ENCODE results near the gene MFSD1. TPM values are rescaled to one million over a fixed set of nuclear protein-coding genes. Genes with fewer than 3 reads are reported as not detected.

The MFSD1 gene
- total and polyA plus RNA-seq, 2 of the 4 experiments (the other 2 are of a cell fraction) = 50.4 to 64.2 TPM

DNA sequence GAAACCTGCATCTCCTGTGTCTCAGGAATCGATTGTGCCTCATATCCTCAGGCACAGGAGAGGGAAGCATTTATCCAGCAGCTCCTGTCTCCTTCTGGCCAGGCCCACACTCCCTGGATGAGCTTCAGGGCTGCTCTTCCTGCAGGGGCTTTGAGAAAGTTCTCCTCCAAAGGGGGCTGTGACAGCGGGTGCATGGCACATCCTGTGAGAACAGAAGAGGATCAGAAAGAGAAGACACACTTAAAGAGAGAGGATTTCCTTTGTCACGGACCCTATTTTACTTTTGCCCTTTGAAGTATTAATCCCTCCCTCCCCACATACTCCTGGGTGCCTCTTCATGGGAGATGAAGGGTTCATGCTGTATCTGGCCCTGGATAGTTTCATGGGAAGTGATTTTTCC is 46.0 kb downstream of the MFSD1 start:
- WGBS, 2 experiments (ENCODE audit: extremely low coverage in 2 of 2, insufficient read length in 1 of 2) = no CpG with 5 or more reads among the region's 3 CpGs
- H2BK120ac ChIP-seq (ENCODE audit: low read depth, low read length) = no peak overlapping the region
- H3K9me1 ChIP-seq (ENCODE audit: insufficient read depth, low read length) = no peaks in the 10 kb centered on the region
- no peak overlapping the region for H4K5ac ChIP-seq (ENCODE audit: low read depth, low read length)
- H3K56ac ChIP-seq (ENCODE audit: extremely low read depth, insufficient read depth, low read length) = no peak overlapping the region
- H3K4me2 ChIP-seq (ENCODE audit: low read depth, low read length) = no peak overlapping the region
- no peak overlapping the region for H3K4ac ChIP-seq (ENCODE audit: low read depth, low read length)
- no peak for DNase-seq
- no peaks in the 10 kb centered on the region for H3K9me3 ChIP-seq (ENCODE audit: control insufficient read depth, insufficient read depth, low read length)
- H3K4me3 ChIP-seq (ENCODE audit: insufficient read depth, low read depth, low read length) = no peak overlapping the region
- no peak overlapping the region for H2AFZ ChIP-seq (replicated peaks; ENCODE audit: low read length, poor library complexity)
- H3K27me3 ChIP-seq (ENCODE audit: control insufficient read depth, insufficient read depth, low read length) = peaks cover 8% of the 10 kb centered on the region
- H2BK5ac ChIP-seq (ENCODE audit: low read depth, low read length, poor library complexity, severe bottlenecking) = no peak overlapping the region
- POLR2A ChIA-PET (ENCODE audit: unreplicated experiment) = no interaction called here
- CTCF ChIA-PET = no interaction called here
- intact Hi-C loops (cut with micrococcal nuclease) = no loop called here
- ATAC-seq (ENCODE audit: low read depth) = no peak; the same call in 1 of the 2 replicates
- no peak overlapping the region; the same call in 1 of the 2 replicates for H3K23ac ChIP-seq (ENCODE audit: low read depth, low read length)
- H4K20me1 ChIP-seq (ENCODE audit: insufficient read depth, low read length) = no peaks in the 10 kb centered on the region
- no peak overlapping the region for H2BK15ac ChIP-seq (ENCODE audit: low read depth, low read length)
- H3K14ac ChIP-seq (replicated peaks; ENCODE audit: low read depth, low read length) = no peak overlapping the region
- BruUV-seq (replicated peaks) = no TSS peak
- H2BK20ac ChIP-seq (ENCODE audit: low read depth, low read length) = no peak overlapping the region
- no peak overlapping the region for H4K8ac ChIP-seq (ENCODE audit: low read depth in 2 of 2, low read length in 2 of 2)
- H3K27ac ChIP-seq (ENCODE audit: insufficient read depth, low read length) = no peak overlapping the region
- no peak overlapping the region for H3K9ac ChIP-seq (ENCODE audit: low read depth, low read length)
- no peak for TF ChIP-seq MAFK (IDR thresholded peaks at IDR 0.05; ENCODE audit: low read depth, low read length)
- TF ChIP-seq, protein P1, sequence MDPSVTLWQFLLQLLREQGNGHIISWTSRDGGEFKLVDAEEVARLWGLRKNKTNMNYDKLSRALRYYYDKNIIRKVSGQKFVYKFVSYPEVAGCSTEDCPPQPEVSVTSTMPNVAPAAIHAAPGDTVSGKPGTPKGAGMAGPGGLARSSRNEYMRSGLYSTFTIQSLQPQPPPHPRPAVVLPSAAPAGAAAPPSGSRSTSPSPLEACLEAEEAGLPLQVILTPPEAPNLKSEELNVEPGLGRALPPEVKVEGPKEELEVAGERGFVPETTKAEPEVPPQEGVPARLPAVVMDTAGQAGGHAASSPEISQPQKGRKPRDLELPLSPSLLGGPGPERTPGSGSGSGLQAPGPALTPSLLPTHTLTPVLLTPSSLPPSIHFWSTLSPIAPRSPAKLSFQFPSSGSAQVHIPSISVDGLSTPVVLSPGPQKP (IDR thresholded peaks at IDR 0.05; ENCODE audit: borderline replicate concordance, low read depth, low read length) = no peak
- no peaks in the 10 kb centered on the region for H3K36me3 ChIP-seq (ENCODE audit: control insufficient read depth, insufficient read depth, low read length)
- no peak overlapping the region for H2AK9ac ChIP-seq (replicated peaks; ENCODE audit: low read depth, low read length, poor library complexity)
- H3K4me1 ChIP-seq (ENCODE audit: control insufficient read depth, insufficient read depth, low read length) = no peaks in the 10 kb centered on the region
- H2AK5ac ChIP-seq (ENCODE audit: low read depth, low read length) = no peak overlapping the region
- in situ Hi-C loops (cut with MboI; ENCODE audit: low sequenced_read_pairs) = loop anchor here (5.0 kb wide), 1 partner anchor 409 kb away; no protein-coding TSS in a partner anchor
- H3K18ac ChIP-seq (ENCODE audit: low read depth, low read length) = no peak overlapping the region
- dilution Hi-C loops (cut with HindIII; ENCODE audit: low sequenced_read_pairs, unreplicated experiment) = no loop called here
- no peak overlapping the region for H4K91ac ChIP-seq (ENCODE audit: insufficient read depth, low read depth, low read length)
- H3K79me1 ChIP-seq (ENCODE audit: low read depth in 1 of 2, low read length in 2 of 2) = no peaks in the 10 kb centered on the region

Measured in IMR-90 (cell line).